Measurements from ENCODE around the gene DFFB.

The DFFB gene

DNA sequence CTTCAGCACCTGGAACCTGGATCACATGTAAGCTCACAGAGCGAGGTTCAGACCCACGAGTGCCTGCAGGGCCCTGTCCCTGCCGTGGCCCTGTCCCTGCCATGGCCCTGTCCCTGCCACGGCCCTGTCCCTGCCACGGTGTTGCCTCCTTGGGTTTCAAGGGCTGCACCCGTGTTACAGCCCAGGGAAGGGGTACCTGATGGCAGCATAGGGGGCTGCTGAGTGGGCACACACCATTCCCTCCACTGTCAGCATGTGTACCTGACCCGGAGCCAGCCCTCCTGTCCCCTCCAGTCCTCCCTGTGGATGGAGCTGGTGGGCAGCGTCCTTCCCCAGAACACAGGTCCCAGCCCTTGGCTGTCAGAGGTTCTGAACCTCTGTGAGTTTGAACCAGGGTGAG is 15.3 kb downstream of the DFFB start:
- no peaks in the 10 kb centered on the region for H3K27me3 ChIP-seq (ENCODE audit: control insufficient read depth, insufficient read depth, low read length)
- peaks cover 2% of the 10 kb centered on the region; the same call in 1 of the 2 replicates for H3K9me3 ChIP-seq (ENCODE audit: control insufficient read depth, insufficient read depth, low read length)
- no peak overlapping the region for H3K9ac ChIP-seq (ENCODE audit: low read depth, low read length)
- H3K27ac ChIP-seq (ENCODE audit: low read depth, low read length) = no peak overlapping the region
- peaks cover 10% of the 10 kb centered on the region for H3K36me3 ChIP-seq (ENCODE audit: control insufficient read depth, insufficient read depth, low read length)
- no peak overlapping the region for H3K4me3 ChIP-seq (ENCODE audit: low read depth, low read length)
- H3K4me1 ChIP-seq (ENCODE audit: control insufficient read depth, insufficient read depth, low read length) = no peaks in the 10 kb centered on the region

GRCh38 chr1:3874736-3875135 is 17.5 kb downstream of the DFFB start:
- Histone ChIP-seq H3K9ac (ENCODE audit: low read depth, low read length) (no peak overlapping the region), H3K27ac (ENCODE audit: low read depth, low read length) (no peak overlapping the region), H3K4me3 (ENCODE audit: low read depth, low read length) (no peak overlapping the region), H3K27me3 (ENCODE audit: control insufficient read depth, insufficient read depth, low read length) (no peaks in the 10 kb centered on the region), H3K36me3 (ENCODE audit: control insufficient read depth, insufficient read depth, low read length) (peaks cover 16% of the 10 kb centered on the region), H3K9me3 (ENCODE audit: control insufficient read depth, insufficient read depth, low read length) (peaks cover 6% of the 10 kb centered on the region; the same call in 1 of the 2 replicates), H3K4me1 (ENCODE audit: control insufficient read depth, insufficient read depth, low read length) (no peaks in the 10 kb centered on the region)

GRCh38 chr1:3876716-3877115 is 19.4 kb downstream of the DFFB start:
- H3K36me3 ChIP-seq (ENCODE audit: control insufficient read depth, insufficient read depth, low read length) = peaks cover 17% of the 10 kb centered on the region
- no peaks in the 10 kb centered on the region for H3K27me3 ChIP-seq (ENCODE audit: control insufficient read depth, insufficient read depth, low read length)
- H3K27ac ChIP-seq (ENCODE audit: low read depth, low read length) = no peak overlapping the region
- peaks cover 6% of the 10 kb centered on the region; the same call in 1 of the 2 replicates for H3K9me3 ChIP-seq (ENCODE audit: control insufficient read depth, insufficient read depth, low read length)
- no peaks in the 10 kb centered on the region for H3K4me1 ChIP-seq (ENCODE audit: control insufficient read depth, insufficient read depth, low read length)
- H3K4me3 ChIP-seq (ENCODE audit: low read depth, low read length) = no peak overlapping the region
- H3K9ac ChIP-seq (ENCODE audit: low read depth, low read length) = no peak overlapping the region

GRCh38 chr1:3879099-3879498 is 21.8 kb downstream of the DFFB start:
- no peak overlapping the region for H3K9ac ChIP-seq (ENCODE audit: low read depth, low read length)
- no peak overlapping the region for H3K4me3 ChIP-seq (ENCODE audit: low read depth, low read length)
- H3K36me3 ChIP-seq (ENCODE audit: control insufficient read depth, insufficient read depth, low read length) = peaks cover 7% of the 10 kb centered on the region; the same call in 1 of the 2 replicates
- no peak overlapping the region for H3K27ac ChIP-seq (ENCODE audit: low read depth, low read length)
- no peaks in the 10 kb centered on the region for H3K4me1 ChIP-seq (ENCODE audit: control insufficient read depth, insufficient read depth, low read length)
- peaks cover 6% of the 10 kb centered on the region; the same call in 1 of the 2 replicates for H3K9me3 ChIP-seq (ENCODE audit: control insufficient read depth, insufficient read depth, low read length)
- H3K27me3 ChIP-seq (ENCODE audit: control insufficient read depth, insufficient read depth, low read length) = no peaks in the 10 kb centered on the region

GRCh38 chr1:3879787-3880428 is 22.6 kb downstream of the DFFB start:
- Histone ChIP-seq H3K9me3 (ENCODE audit: control insufficient read depth, insufficient read depth, low read length) (peaks cover 4% of the 10 kb centered on the region; the same call in 1 of the 2 replicates), H3K27ac (ENCODE audit: low read depth, low read length) (no peak overlapping the region), H3K9ac (ENCODE audit: low read depth, low read length) (no peak overlapping the region), H3K36me3 (ENCODE audit: control insufficient read depth, insufficient read depth, low read length) (0 out of 2 replicates have a peak, but pooled peaks cover 7% of the 10 kb centered on the region), H3K4me1 (ENCODE audit: control insufficient read depth, insufficient read depth, low read length) (no peaks in the 10 kb centered on the region), H3K27me3 (ENCODE audit: control insufficient read depth, insufficient read depth, low read length) (no peaks in the 10 kb centered on the region), H3K4me3 (ENCODE audit: low read depth, low read length) (no peak overlapping the region)

- Histone ChIP-seq H3K4me1 (ENCODE audit: control insufficient read depth, insufficient read depth, low read length) (no peaks in the 10 kb centered on the region), H3K9me3 (ENCODE audit: control insufficient read depth, insufficient read depth, low read length) (peaks cover 4% of the 10 kb centered on the region; the same call in 1 of the 2 replicates), H3K27ac (ENCODE audit: low read depth, low read length) (no peak overlapping the region), H3K27me3 (ENCODE audit: control insufficient read depth, insufficient read depth, low read length) (no peaks in the 10 kb centered on the region), H3K9ac (ENCODE audit: low read depth, low read length) (no peak overlapping the region), H3K4me3 (ENCODE audit: low read depth, low read length) (no peak overlapping the region), H3K36me3 (ENCODE audit: control insufficient read depth, insufficient read depth, low read length) (0 out of 2 replicates have a peak, but pooled peaks cover 7% of the 10 kb centered on the region)
Measured at GRCh38 chr1:3880429-3881192, 23.3 kb downstream of the DFFB start.

DNA sequence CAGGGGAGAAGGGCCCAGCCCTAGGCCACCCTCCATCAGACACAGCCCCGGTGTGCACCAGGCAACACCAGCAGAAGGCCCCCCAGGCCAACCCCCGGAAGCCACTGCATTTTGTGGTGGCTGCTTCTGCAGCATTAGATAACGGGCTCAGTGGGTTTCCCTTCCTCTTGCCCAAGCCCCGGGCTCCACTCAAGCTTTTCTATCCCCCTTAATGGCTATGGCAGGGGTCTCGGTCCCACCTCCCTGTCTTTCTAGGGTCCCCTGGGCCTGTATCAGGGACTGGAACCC is 23.9 kb downstream of the DFFB start:
- Histone ChIP-seq H3K27me3 (ENCODE audit: control insufficient read depth, insufficient read depth, low read length) (no peaks in the 10 kb centered on the region), H3K4me3 (ENCODE audit: low read depth, low read length) (no peak overlapping the region), H3K27ac (ENCODE audit: low read depth, low read length) (no peak overlapping the region), H3K9me3 (ENCODE audit: control insufficient read depth, insufficient read depth, low read length) (peaks cover 4% of the 10 kb centered on the region; the same call in 1 of the 2 replicates), H3K9ac (ENCODE audit: low read depth, low read length) (no peak overlapping the region), H3K36me3 (ENCODE audit: control insufficient read depth, insufficient read depth, low read length) (peaks cover 8% of the 10 kb centered on the region; the same call in 1 of the 2 replicates), H3K4me1 (ENCODE audit: control insufficient read depth, insufficient read depth, low read length) (no peaks in the 10 kb centered on the region)

DNA sequence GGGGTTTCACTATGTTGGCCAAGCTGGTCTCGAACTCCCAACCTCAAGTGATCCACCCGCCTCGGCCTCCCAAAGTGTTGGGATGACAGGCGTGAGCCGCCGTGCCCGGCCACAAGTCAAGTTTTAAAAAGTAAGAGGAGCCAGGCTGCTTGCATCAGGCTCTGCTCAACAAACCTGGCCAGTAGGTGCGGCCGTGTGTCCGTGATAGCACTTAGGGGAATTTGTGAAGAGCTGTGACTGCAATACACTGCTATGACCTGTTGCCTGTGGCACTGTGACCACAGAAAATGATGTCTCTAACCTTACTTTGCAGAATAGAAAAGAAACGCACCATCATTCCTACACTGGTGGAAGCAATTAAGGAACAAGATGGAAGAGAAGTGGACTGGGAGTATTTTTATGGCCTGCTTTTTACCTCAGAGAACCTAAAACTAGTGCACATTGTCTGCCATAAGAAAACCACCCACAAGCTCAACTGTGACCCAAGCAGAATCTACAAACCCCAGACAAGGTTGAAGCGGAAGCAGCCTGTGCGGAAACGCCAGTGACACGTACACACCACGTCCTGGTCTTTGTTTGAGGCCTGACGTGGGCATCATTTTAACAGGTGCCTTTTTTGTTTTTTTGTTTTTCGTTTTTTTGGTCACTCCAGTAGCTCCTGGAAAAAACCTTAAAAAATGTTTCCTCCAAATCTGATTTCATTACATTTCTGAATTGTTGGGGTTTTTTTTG is 26.1 kb downstream of the DFFB start:
- no peaks in the 10 kb centered on the region for H3K4me1 ChIP-seq (ENCODE audit: control insufficient read depth, insufficient read depth, low read length)
- no peaks in the 10 kb centered on the region for H3K27me3 ChIP-seq (ENCODE audit: control insufficient read depth, insufficient read depth, low read length)
- no peak overlapping the region for H3K4me3 ChIP-seq (ENCODE audit: low read depth, low read length)
- no peak overlapping the region for H3K9ac ChIP-seq (ENCODE audit: low read depth, low read length)
- H3K27ac ChIP-seq (ENCODE audit: low read depth, low read length) = no peak overlapping the region
- H3K36me3 ChIP-seq (ENCODE audit: control insufficient read depth, insufficient read depth, low read length) = peaks cover 23% of the 10 kb centered on the region
- peaks cover 4% of the 10 kb centered on the region; the same call in 1 of the 2 replicates for H3K9me3 ChIP-seq (ENCODE audit: control insufficient read depth, insufficient read depth, low read length)

DNA sequence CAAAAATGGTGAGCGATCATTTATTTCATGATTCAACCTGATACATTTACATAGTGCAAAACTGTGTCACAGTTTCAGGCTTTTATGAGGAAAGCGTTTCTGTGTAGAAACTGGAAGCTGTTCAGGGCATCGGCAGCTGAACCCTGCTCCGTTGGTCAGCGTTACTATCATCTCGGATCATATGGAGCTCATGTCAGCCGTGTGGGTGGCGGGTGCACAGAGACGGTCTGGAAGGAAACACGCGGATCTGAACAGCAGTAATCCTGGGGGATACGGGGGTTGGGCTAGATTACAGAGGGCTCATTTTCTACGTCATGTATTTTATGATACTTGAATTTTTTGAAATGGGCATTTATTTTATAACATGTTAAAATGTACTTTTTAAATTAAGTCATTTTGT is 27.7 kb downstream of the DFFB start:
- Histone ChIP-seq H3K4me1 (ENCODE audit: control insufficient read depth, insufficient read depth, low read length) (no peaks in the 10 kb centered on the region), H3K27me3 (ENCODE audit: control insufficient read depth, insufficient read depth, low read length) (no peaks in the 10 kb centered on the region), H3K9ac (ENCODE audit: low read depth, low read length) (no peak overlapping the region), H3K4me3 (ENCODE audit: low read depth, low read length) (no peak overlapping the region), H3K9me3 (ENCODE audit: control insufficient read depth, insufficient read depth, low read length) (no peaks in the 10 kb centered on the region), H3K27ac (ENCODE audit: low read depth, low read length) (no peak overlapping the region), H3K36me3 (ENCODE audit: control insufficient read depth, insufficient read depth, low read length) (peaks cover 29% of the 10 kb centered on the region)

DNA sequence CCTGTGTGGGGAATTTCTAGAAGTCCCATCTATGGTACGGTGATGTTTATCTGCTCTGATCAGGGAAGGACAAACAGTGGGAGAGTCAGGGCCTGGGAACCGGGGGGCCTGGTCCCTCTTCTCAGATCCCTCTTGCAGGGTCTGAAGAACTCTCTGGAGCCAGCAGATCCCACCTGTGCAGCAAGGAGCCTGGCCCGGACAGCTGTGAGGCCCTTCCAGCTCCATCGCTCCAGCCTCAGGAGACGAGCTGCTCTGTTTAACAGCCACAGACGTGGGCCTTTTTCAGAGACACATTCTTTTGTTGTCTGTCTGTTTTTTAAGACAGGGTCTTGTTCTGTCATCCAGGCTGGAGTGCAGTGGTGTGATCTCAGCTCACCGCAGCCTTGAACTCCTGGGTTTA is 28.3 kb downstream of the DFFB start:
- no peak overlapping the region for H3K4me3 ChIP-seq (ENCODE audit: low read depth, low read length)
- H3K4me1 ChIP-seq (ENCODE audit: control insufficient read depth, insufficient read depth, low read length) = no peaks in the 10 kb centered on the region
- no peak overlapping the region for H3K27ac ChIP-seq (ENCODE audit: low read depth, low read length)
- no peaks in the 10 kb centered on the region for H3K9me3 ChIP-seq (ENCODE audit: control insufficient read depth, insufficient read depth, low read length)
- no peak overlapping the region for H3K9ac ChIP-seq (ENCODE audit: low read depth, low read length)
- H3K27me3 ChIP-seq (ENCODE audit: control insufficient read depth, insufficient read depth, low read length) = no peaks in the 10 kb centered on the region
- H3K36me3 ChIP-seq (ENCODE audit: control insufficient read depth, insufficient read depth, low read length) = peaks cover 35% of the 10 kb centered on the region
